WTC11 (cell line): ENCODE measurements around the gene CES5A. TPM values are rescaled to one million over a fixed set of nuclear protein-coding genes. Genes with fewer than 3 reads are reported as not detected.
"Not testable (repeated sequence)": the region's sequence is repeated elsewhere in the genome, so short reads cannot be mapped to it uniquely, and the experiment has no call there.

ENCODE experiments used
- ATAC-seq: fragments of 200-7000 bp; cut with Tn5 transposase; 2 replicates; pipeline ENCODE4 v1.10.0; 2021; ENCODE audit warnings: mild to moderate bottlenecking, moderate library complexity
- CTCF ChIA-PET: fragments of 300-600 bp; sonication (Branson Sonifier 250); formaldehyde crosslinking; loops from one replicate; lab custom pipeline; 2021; ENCODE audit warnings: antibody characterized with exemption; lab: Charles Lee
- POLR2A ChIA-PET: fragments of 350-600 bp; sonication (Branson Sonifier 250); formaldehyde crosslinking; loops from one replicate; lab custom pipeline; 2021; ENCODE audit warnings: antibody characterized with exemption; lab: Charles Lee
- DNase-seq: peaks from one replicate; pipeline ENCODE4 v3.0.0; 2021; ENCODE audit warnings: low spot score
- H3K27ac Mint-ChIP-seq: 2 replicates; pipeline ENCODE4 v1.8.0; 2021; ENCODE audit warnings: mixed read lengths
- H3K27me3 Mint-ChIP-seq: 2 replicates; pipeline ENCODE4 v1.8.0; 2021; ENCODE audit warnings: low read depth, mild to moderate bottlenecking, moderate library complexity, mixed read lengths
- H3K36me3 Mint-ChIP-seq: 2 replicates; pipeline ENCODE4 v1.8.0; 2021; ENCODE audit warnings: mixed read lengths
- H3K4me1 Mint-ChIP-seq: 2 replicates; pipeline ENCODE4 v1.8.0; 2022; ENCODE audit warnings: mixed read lengths
- H3K4me3 Mint-ChIP-seq: 2 replicates; pipeline ENCODE4 v1.8.0; 2021; ENCODE audit warnings: mild to moderate bottlenecking, moderate library complexity, mixed read lengths
- H3K9me3 Mint-ChIP-seq: 2 replicates; pipeline ENCODE4 v1.8.0; 2021; ENCODE audit warnings: mixed read lengths
- ARID4B ChIP-seq: sonication (generic); formaldehyde crosslinking; IDR thresholded peaks from 2 replicates; pipeline ENCODE4 v1.8.0; 2023; ENCODE audit warnings: missing genetic modification reagents, mild to moderate bottlenecking, borderline replicate concordance
- CREB1 ChIP-seq: sonication (generic); formaldehyde crosslinking; IDR thresholded peaks from 2 replicates; pipeline ENCODE4 v1.8.0; 2023; ENCODE audit warnings: mild to moderate bottlenecking, missing genetic modification reagents
- E2F1 ChIP-seq: sonication (generic); formaldehyde crosslinking; IDR thresholded peaks from 2 replicates; pipeline ENCODE4 v1.8.0; 2022; ENCODE audit warnings: mild to moderate bottlenecking, missing genetic modification reagents
- EMX1 ChIP-seq: fragments of 250-450 bp; sonication (Bioruptor Pico); IDR thresholded peaks from 2 replicates; pipeline ENCODE4 v1.8.0; 2021; ENCODE audit warnings: mild to moderate bottlenecking
- ESRRA ChIP-seq: sonication (generic); formaldehyde crosslinking; IDR thresholded peaks from 2 replicates; pipeline ENCODE4 v1.8.1; 2022; ENCODE audit warnings: mild to moderate bottlenecking, missing genetic modification reagents, borderline replicate concordance
- FOXK1 ChIP-seq: sonication (generic); formaldehyde crosslinking; IDR thresholded peaks from 2 replicates; pipeline ENCODE4 v1.8.0; 2022; ENCODE audit warnings: mild to moderate bottlenecking, moderate library complexity, missing genetic modification reagents
- FOXP1 ChIP-seq: sonication (generic); formaldehyde crosslinking; IDR thresholded peaks from 2 replicates; pipeline ENCODE4 v1.8.0; 2022; ENCODE audit warnings: missing genetic modification reagents, mild to moderate bottlenecking, moderate library complexity, borderline replicate concordance
- GABPB1 ChIP-seq: sonication (generic); formaldehyde crosslinking; IDR thresholded peaks from 2 replicates; pipeline ENCODE4 v1.8.1; 2023; ENCODE audit warnings: mild to moderate bottlenecking, missing genetic modification reagents
- GRHL2 ChIP-seq: fragments of 250-450 bp; sonication (Bioruptor Pico); IDR thresholded peaks from 2 replicates; pipeline ENCODE4 v1.8.0; 2022; ENCODE audit warnings: mild to moderate bottlenecking, moderate library complexity; ENCODE audit not compliant: insufficient replicate concordance, severe bottlenecking
- HMGA2 ChIP-seq: fragments of 250-450 bp; sonication (Bioruptor Pico); IDR thresholded peaks from 2 replicates; pipeline ENCODE4 v1.4.0; 2021; ENCODE audit warnings: mild to moderate bottlenecking, moderate library complexity
- IRF2 ChIP-seq: sonication (generic); formaldehyde crosslinking; IDR thresholded peaks from 2 replicates; pipeline ENCODE4 v1.8.0; 2022; ENCODE audit warnings: low read depth, missing genetic modification reagents, borderline replicate concordance
- JUN ChIP-seq: sonication (generic); formaldehyde crosslinking; IDR thresholded peaks from 2 replicates; pipeline ENCODE4 v1.8.0; 2023; ENCODE audit warnings: mild to moderate bottlenecking, missing genetic modification reagents
- MAX ChIP-seq: sonication (generic); formaldehyde crosslinking; IDR thresholded peaks from 2 replicates; pipeline ENCODE4 v1.8.0; 2022; ENCODE audit warnings: mild to moderate bottlenecking, missing genetic modification reagents
- MLX ChIP-seq: sonication (generic); formaldehyde crosslinking; IDR thresholded peaks from 2 replicates; pipeline ENCODE4 v1.8.1; 2023; ENCODE audit warnings: mild to moderate bottlenecking, missing genetic modification reagents, moderate library complexity
- MXD4 ChIP-seq: fragments of 250-450 bp; sonication (Bioruptor Pico); IDR thresholded peaks from 2 replicates; pipeline ENCODE4 v1.8.0; 2021; ENCODE audit warnings: mild to moderate bottlenecking, moderate library complexity, borderline replicate concordance
- MYBL2 ChIP-seq: sonication (generic); formaldehyde crosslinking; IDR thresholded peaks from 2 replicates; pipeline ENCODE4 v1.8.1; 2023; ENCODE audit warnings: mild to moderate bottlenecking, moderate library complexity, missing genetic modification reagents
- NFATC4 ChIP-seq: fragments of 250-450 bp; sonication (Bioruptor Pico); IDR thresholded peaks from 2 replicates; pipeline ENCODE4 v1.9.0; 2021; ENCODE audit warnings: mild to moderate bottlenecking
- NFYB ChIP-seq: sonication (generic); formaldehyde crosslinking; conservative IDR thresholded peaks from 2 replicates; pipeline ENCODE4 v1.8.0; 2022; ENCODE audit warnings: low read depth, missing genetic modification reagents
- NR3C1 ChIP-seq: sonication (generic); formaldehyde crosslinking; conservative IDR thresholded peaks from 2 replicates; pipeline ENCODE4 v1.8.1; 2023; ENCODE audit warnings: low read depth, mild to moderate bottlenecking, missing genetic modification reagents
- RORB ChIP-seq: fragments of 250-450 bp; sonication (Bioruptor Pico); IDR thresholded peaks from 2 replicates; pipeline ENCODE4 v1.9.0; 2021; ENCODE audit warnings: mild to moderate bottlenecking
- SP1 ChIP-seq: sonication (generic); formaldehyde crosslinking; conservative IDR thresholded peaks from 2 replicates; pipeline ENCODE4 v1.8.1; 2022; ENCODE audit warnings: missing genetic modification reagents
- TEAD1 ChIP-seq: sonication (generic); formaldehyde crosslinking; IDR thresholded peaks from 2 replicates; pipeline ENCODE4 v1.8.0; 2022; ENCODE audit warnings: mild to moderate bottlenecking, missing genetic modification reagents
- USF1 ChIP-seq: sonication (generic); formaldehyde crosslinking; IDR thresholded peaks from 2 replicates; pipeline ENCODE4 v1.8.0; 2022; ENCODE audit warnings: mild to moderate bottlenecking, missing genetic modification reagents
- USF2 ChIP-seq: sonication (generic); formaldehyde crosslinking; IDR thresholded peaks from 2 replicates; pipeline ENCODE4 v1.8.1; 2023; ENCODE audit warnings: mild to moderate bottlenecking, missing genetic modification reagents, moderate library complexity
- ZNF138 ChIP-seq: sonication (generic); formaldehyde crosslinking; conservative IDR thresholded peaks from 2 replicates; pipeline ENCODE4 v1.8.1; 2022; ENCODE audit warnings: mild to moderate bottlenecking, moderate library complexity, missing genetic modification reagents
- ZNF263 ChIP-seq: sonication (generic); formaldehyde crosslinking; IDR thresholded peaks from 2 replicates; pipeline ENCODE4 v1.8.1; 2022; ENCODE audit warnings: low read depth, mild to moderate bottlenecking, moderate library complexity, missing genetic modification reagents
- ZSCAN18 ChIP-seq: fragments of 250-450 bp; sonication (Bioruptor Pico); IDR thresholded peaks from 2 replicates; pipeline ENCODE4 v2.1.2; 2022; ENCODE audit warnings: mild to moderate bottlenecking, moderate library complexity
- total RNA-seq: library from RNA; stranded (reverse); gene quantifications from 3 replicates; pipeline ENCODE4 v1.2.3, GENCODE V29; 2021

The CES5A gene
- total RNA-seq, 1 experiment from 2014 or later = not detected

- TF ChIP-seq FOXK1 (CRISPR knock-in tag) (no peak), ESRRA (CRISPR knock-in tag) (no peak), MLX (no peak), MXD4 (CRISPR knock-in tag) (no peak), EMX1 (no peak), NFYB (CRISPR knock-in tag) (no peak), ARID4B (CRISPR knock-in tag) (no peak), MAX (CRISPR knock-in tag) (no peak), CREB1 (CRISPR knock-in tag) (no peak), GABPB1 (CRISPR knock-in tag) (no peak)
- DNase-seq (no peak), ATAC-seq (no peak)
- ChIA-PET POLR2A (no interaction called here), CTCF (no interaction called here)
- Mint-ChIP-seq H3K4me1 (peaks cover 19% of the 10 kb centered on the region), H3K27ac (no peak overlapping the region), H3K9me3 (0 out of 2 replicates have a peak, but pooled peaks cover 6% of the 10 kb centered on the region), H3K4me3 (no peak overlapping the region), H3K27me3 (peaks cover 6% of the 10 kb centered on the region), H3K36me3 (no peaks in the 10 kb centered on the region)
These were observed 39.2 kb upstream of the CES5A start for GRCh38 chr16:55914383-55914782.

GRCh38 chr16:55913716-55914115, 38.5 kb upstream of the CES5A start:
- no peak for TF ChIP-seq USF1
- TF ChIP-seq GRHL2 = no peak
- TF ChIP-seq MYBL2 (CRISPR knock-in tag) = no peak
- TF ChIP-seq E2F1 (CRISPR knock-in tag) = no peak
- no peak for TF ChIP-seq CREB1 (CRISPR knock-in tag)
- TF ChIP-seq GABPB1 (CRISPR knock-in tag) = no peak
- TF ChIP-seq HMGA2 = no peak
- TF ChIP-seq TEAD1 (CRISPR knock-in tag) = no peak
- TF ChIP-seq NR3C1 (CRISPR knock-in tag) = no peak
- TF ChIP-seq FOXP1 (CRISPR knock-in tag) = no peak
- TF ChIP-seq NFATC4 (CRISPR knock-in tag) = no peak
- TF ChIP-seq JUN (CRISPR knock-in tag) = no peak
- no peak for TF ChIP-seq USF2
- TF ChIP-seq RORB (CRISPR knock-in tag) = no peak
- TF ChIP-seq IRF2 (CRISPR knock-in tag) = no peak
- TF ChIP-seq SP1 = no peak
- no peak for TF ChIP-seq ZNF263 (CRISPR knock-in tag)
- TF ChIP-seq ZNF138 (CRISPR knock-in tag) = no peak
- no peak for TF ChIP-seq ZSCAN18
- no peak for TF ChIP-seq EMX1
- Mint-ChIP-seq H3K9me3 (0 out of 2 replicates have a peak, but pooled peaks cover 6% of the 10 kb centered on the region), H3K27me3 (peaks cover 6% of the 10 kb centered on the region), H3K36me3 (no peaks in the 10 kb centered on the region), H3K27ac (no peak overlapping the region), H3K4me3 (no peak overlapping the region), H3K4me1 (peaks cover 19% of the 10 kb centered on the region)
- ChIA-PET POLR2A (no interaction called here), CTCF (no interaction called here)
- DNase-seq = no peak
- no peak for ATAC-seq

- H3K27me3 Mint-ChIP-seq, H3K9me3 Mint-ChIP-seq, POLR2A ChIA-PET, CTCF ChIA-PET, H3K27ac Mint-ChIP-seq, ATAC-seq, DNase-seq, H3K36me3 Mint-ChIP-seq, H3K4me3 Mint-ChIP-seq: not testable (repeated sequence)
- peaks cover 19% of the 10 kb centered on the region for H3K4me1 Mint-ChIP-seq
These were observed 37.9 kb upstream of the CES5A start for GRCh38 chr16:55913121-55913520.
